Activated CD4-positive, alpha-beta T cell treated with anti-CD3 and anti-CD28 coated beads for 36 hours (primary cell): ENCODE results near the gene TIAM1. TPM values are rescaled to one million over a fixed set of nuclear protein-coding genes. Genes with fewer than 3 reads are reported as not detected.
A peak's percentile ranks its signal among the peaks of the same experiment; 100 is the strongest.

ENCODE experiments used
- ATAC-seq: fragments of 200-7000 bp; cut with Tn5 transposase; one replicate; pipeline ENCODE4 v1.10.0; 2021; ENCODE audit warnings: mild to moderate bottlenecking, moderate library complexity
- CTCF ChIA-PET: fragments of 350-600 bp; sonication (Branson Sonifier 250); formaldehyde crosslinking; loops from one replicate; lab custom pipeline; 2021; ENCODE audit warnings: antibody characterized with exemption; lab: Charles Lee
- POLR2A ChIA-PET: fragments of 350-600 bp; sonication (Branson Sonifier 250); formaldehyde crosslinking; loops from one replicate; lab custom pipeline; 2021; ENCODE audit warnings: antibody characterized with exemption, inconsistent platforms; lab: Charles Lee
- DNase-seq: peaks from one replicate; pipeline ENCODE4 v3.0.0-alpha.2; 2020
- H3K27ac Mint-ChIP-seq: one replicate; pipeline ENCODE4 v1.8.0; 2021; ENCODE audit warnings: mixed read lengths
- H3K27me3 Mint-ChIP-seq: one replicate; pipeline ENCODE4 v1.8.0; 2021; ENCODE audit warnings: mixed read lengths
- H3K36me3 Mint-ChIP-seq: one replicate; pipeline ENCODE4 v1.8.0; 2021; ENCODE audit warnings: low read depth, mixed read lengths
- H3K4me1 Mint-ChIP-seq: one replicate; pipeline ENCODE4 v1.8.0; 2021; ENCODE audit warnings: mixed read lengths
- H3K4me3 Mint-ChIP-seq: one replicate; pipeline ENCODE4 v1.8.0; 2021; ENCODE audit warnings: mild to moderate bottlenecking, moderate library complexity, mixed read lengths
- H3K9me3 Mint-ChIP-seq: one replicate; pipeline ENCODE4 v1.8.0; 2021; ENCODE audit warnings: low read depth, mixed read lengths
- intact Hi-C, 2 experiments: fragments of 100-400 bp; cut with DNase I in 1 of 2; cut with micrococcal nuclease in 1 of 2; formaldehyde crosslinking; loops; one replicate each; pipeline versions ENCODE4 v1.14.2 to v1.15.1; 2022 to 2024; cut with DNase I, micrococcal nuclease
- total RNA-seq, 2 experiments: library from RNA; stranded (reverse); gene quantifications; one replicate each; pipeline ENCODE4 v1.2.3, GENCODE V29; 2021

The TIAM1 gene
- total RNA-seq, 2 experiments from 2014 or later: 60.7 to 72.6 TPM

DNA sequence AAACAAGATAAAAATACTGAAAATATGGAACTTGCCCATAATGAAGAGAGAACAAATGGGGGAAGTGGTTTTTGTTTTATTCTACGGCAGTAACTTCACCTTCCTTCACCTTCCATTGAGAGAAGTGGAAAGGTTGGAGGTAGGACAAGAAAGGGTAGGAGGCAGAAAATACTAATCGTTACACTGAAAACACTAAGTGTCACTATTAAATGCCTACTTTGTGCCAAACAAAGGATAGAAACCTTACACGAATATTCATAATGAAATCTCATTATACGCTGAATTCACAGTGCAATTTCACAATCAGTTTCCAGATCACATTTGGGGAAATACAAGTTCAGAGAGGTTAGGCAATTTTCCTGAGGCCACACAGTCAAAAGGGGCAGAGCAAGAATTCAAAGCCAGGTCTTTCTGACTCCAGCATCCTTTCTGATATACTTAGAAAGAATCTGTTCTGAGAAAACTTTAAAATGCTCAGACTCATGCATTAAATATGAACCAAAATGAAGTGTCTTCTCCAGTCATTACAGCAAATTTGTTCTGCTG lies 3.0 kb downstream of the TIAM1 start:
- H3K4me3 Mint-ChIP-seq: peak overlapping the region; percentile 61
- peaks cover 29% of the 10 kb centered on the region for H3K36me3 Mint-ChIP-seq
- peak overlapping the region; percentile 89 for H3K27ac Mint-ChIP-seq
- ATAC-seq (peak; percentile 57), DNase-seq (peak; percentile 53)
- ChIA-PET CTCF (no interaction called here), POLR2A (interaction anchor here (0.6 kb wide), 1 partner anchor 24 kb away, joined by 3 read pairs; no protein-coding TSS in a partner anchor)
- intact Hi-C loops: loop anchor here (1.0 to 2.0 kb wide), 7 partner anchors 13 to 218 kb away; no protein-coding TSS in a partner anchor
- no peaks in the 10 kb centered on the region for H3K9me3 Mint-ChIP-seq
- H3K4me1 Mint-ChIP-seq: peaks cover 64% of the 10 kb centered on the region
- H3K27me3 Mint-ChIP-seq: peaks cover 5% of the 10 kb centered on the region

DNA sequence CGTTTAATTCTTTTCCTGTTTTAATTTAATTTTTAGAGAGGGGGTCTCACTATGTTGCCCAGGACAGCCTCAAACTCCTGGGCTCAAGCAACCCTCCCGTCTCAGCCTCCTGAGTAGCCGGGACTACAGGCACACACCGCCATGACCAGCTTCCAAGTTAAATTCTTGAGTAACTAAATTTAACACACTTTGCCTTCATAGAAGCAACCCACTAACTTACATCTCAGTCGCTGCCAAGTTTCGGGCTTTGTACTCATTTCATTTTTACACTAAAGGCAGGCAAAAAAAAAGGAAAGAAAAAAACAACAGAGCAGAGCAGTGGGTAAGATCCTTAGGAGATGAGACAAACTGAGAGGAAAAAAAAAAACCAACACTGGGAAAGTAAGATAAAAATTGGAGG lies 3.5 kb downstream of the TIAM1 start:
- Mint-ChIP-seq H3K4me1 (peaks cover 69% of the 10 kb centered on the region), H3K36me3 (peaks cover 31% of the 10 kb centered on the region), H3K27ac (peak overlapping the region; percentile 89), H3K4me3 (peak overlapping the region; percentile 61), H3K9me3 (no peaks in the 10 kb centered on the region), H3K27me3 (peaks cover 5% of the 10 kb centered on the region)
- POLR2A ChIA-PET: interaction anchor here (0.6 kb wide), 1 partner anchor 24 kb away, joined by 3 read pairs; no protein-coding TSS in a partner anchor
- intact Hi-C loops: loop anchor here (2.0 kb wide), 2 partner anchors 146 to 218 kb away; no protein-coding TSS in a partner anchor
- peak; percentile 32 for DNase-seq
- no peak for ATAC-seq
- CTCF ChIA-PET: interaction anchor here (1.2 kb wide), 1 partner anchor 219 kb away, joined by 3 read pairs; no protein-coding TSS in a partner anchor

DNA sequence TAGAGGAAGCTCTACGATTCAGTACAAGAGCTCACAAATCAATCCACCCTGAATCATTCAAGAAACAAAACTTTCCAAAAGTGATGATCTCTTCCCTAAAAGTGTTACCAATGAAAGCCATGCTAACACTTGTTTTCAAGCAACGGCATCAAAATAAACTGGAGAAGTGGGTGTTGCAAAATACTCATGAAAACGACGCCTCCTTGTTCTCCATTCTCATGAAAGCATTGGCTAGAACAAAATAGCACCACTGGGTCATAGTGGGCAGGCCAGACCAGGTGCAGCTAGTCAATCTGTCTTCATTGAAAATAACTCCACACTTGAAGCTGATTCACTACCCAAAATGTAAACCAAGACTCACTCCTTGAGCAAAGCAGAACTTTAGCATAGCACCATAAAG lies 4.3 kb downstream of the TIAM1 start:
- H3K9me3 Mint-ChIP-seq: no peaks in the 10 kb centered on the region
- H3K27me3 Mint-ChIP-seq: peaks cover 5% of the 10 kb centered on the region
- DNase-seq (no peak), ATAC-seq (peak; percentile 7)
- peaks cover 33% of the 10 kb centered on the region for H3K36me3 Mint-ChIP-seq
- intact Hi-C loops: loop anchor here (2.0 kb wide), 2 partner anchors 145 to 219 kb away; no protein-coding TSS in a partner anchor
- ChIA-PET CTCF (interaction anchor here (1.1 to 1.2 kb wide), 2 partner anchors 220 to 240 kb away, joined by 3 to 5 read pairs; no protein-coding TSS in a partner anchor), POLR2A (interaction anchor here (0.6 to 1.0 kb wide), 3 partner anchors 13 to 109 kb away, joined by 3 to 10 read pairs (median 9); no protein-coding TSS in a partner anchor)
- peak overlapping the region; percentile 5 for H3K4me3 Mint-ChIP-seq
- H3K4me1 Mint-ChIP-seq: peaks cover 72% of the 10 kb centered on the region
- peak overlapping the region; percentile 69 for H3K27ac Mint-ChIP-seq

DNA sequence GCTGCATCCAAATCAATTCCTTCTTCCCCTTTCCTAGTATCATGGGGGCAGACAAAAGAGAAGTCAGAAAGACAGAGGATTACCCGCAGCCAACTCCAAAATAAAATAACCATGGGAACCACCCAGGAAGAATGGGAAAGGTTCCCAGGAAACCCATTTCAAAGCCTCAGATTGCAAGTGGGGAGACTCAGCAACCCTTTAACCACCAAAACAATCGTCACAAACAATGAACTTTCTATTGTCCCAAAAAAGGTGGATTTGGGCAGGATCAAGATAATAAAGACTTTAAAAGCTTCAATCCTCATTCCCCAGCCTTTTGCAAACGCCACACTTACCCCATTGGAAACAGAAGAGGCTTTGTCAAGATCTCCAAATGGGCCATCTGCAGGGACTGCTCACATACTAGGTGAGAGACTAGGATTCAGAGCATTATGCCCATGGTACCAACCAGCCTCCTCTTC lies 5.1 kb downstream of the TIAM1 start:
- CTCF ChIA-PET: interaction anchor here (1.1 to 1.2 kb wide), 2 partner anchors 220 to 239 kb away, joined by 3 to 5 read pairs; no protein-coding TSS in a partner anchor
- POLR2A ChIA-PET: interaction anchor here (1.0 kb wide), 2 partner anchors 12 to 16 kb away, joined by 9 to 10 read pairs; no protein-coding TSS in a partner anchor

DNA sequence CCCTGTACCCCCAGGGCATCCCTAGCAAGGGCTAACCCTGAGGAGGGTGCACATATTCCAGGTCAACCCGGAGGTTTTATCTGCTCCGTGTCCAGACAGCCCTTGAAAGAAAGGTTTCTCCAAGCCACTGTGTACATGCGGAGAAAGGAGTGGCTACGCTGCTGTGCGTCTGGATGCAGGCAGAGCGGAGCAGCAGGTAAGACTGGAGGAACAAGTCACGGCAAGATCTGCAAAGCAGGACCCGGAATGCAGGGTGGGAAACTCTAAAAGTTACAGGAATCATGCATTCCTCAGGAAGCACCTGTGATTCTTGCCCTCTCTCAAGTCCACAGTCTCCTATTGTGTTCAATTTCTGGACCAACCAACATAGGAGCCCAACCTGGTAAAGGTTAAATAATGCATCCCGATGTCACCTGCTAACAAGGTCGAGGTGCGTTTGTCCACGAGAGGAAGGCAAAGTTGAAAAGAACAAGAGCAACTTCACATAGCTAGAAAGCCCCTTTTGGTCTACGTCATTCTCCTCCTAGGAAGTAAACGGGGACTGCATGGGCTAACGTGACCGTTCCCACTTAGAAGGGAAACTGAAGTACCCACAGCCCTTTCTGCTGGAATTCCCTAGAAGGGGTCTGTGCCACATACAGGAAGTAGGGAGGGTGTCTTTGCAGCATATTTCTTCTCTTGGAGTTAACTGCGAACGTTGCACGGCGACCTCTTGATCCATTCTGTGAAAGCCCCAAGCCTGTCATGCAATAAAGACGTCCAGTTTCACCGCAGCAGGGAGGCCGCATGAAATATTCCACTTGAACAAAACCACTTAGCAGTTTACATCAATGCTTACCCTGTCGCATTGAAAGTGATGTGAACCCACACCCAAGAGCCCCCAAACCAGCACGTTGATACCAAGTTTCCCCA lies 5.8 kb downstream of the TIAM1 start:
- Mint-ChIP-seq H3K9me3 (no peaks in the 10 kb centered on the region), H3K27me3 (peaks cover under 1% of the 10 kb centered on the region), H3K4me1 (peaks cover 71% of the 10 kb centered on the region), H3K4me3 (no peak overlapping the region), H3K36me3 (peaks cover 43% of the 10 kb centered on the region), H3K27ac (no peak overlapping the region)
- POLR2A ChIA-PET: no interaction called here
- DNase-seq (no peak), ATAC-seq (no peak)
- intact Hi-C loops: no loop called here
- CTCF ChIA-PET: no interaction called here

More for the DNA sequence above, 5.1 kb downstream of the TIAM1 start:
- intact Hi-C loops: no loop called here
- Mint-ChIP-seq H3K9me3 (no peaks in the 10 kb centered on the region), H3K4me1 (peaks cover 70% of the 10 kb centered on the region), H3K27ac (no peak overlapping the region), H3K36me3 (peaks cover 41% of the 10 kb centered on the region), H3K4me3 (no peak overlapping the region), H3K27me3 (peaks cover 2% of the 10 kb centered on the region)
- ATAC-seq: no peak
- DNase-seq: no peak

DNA sequence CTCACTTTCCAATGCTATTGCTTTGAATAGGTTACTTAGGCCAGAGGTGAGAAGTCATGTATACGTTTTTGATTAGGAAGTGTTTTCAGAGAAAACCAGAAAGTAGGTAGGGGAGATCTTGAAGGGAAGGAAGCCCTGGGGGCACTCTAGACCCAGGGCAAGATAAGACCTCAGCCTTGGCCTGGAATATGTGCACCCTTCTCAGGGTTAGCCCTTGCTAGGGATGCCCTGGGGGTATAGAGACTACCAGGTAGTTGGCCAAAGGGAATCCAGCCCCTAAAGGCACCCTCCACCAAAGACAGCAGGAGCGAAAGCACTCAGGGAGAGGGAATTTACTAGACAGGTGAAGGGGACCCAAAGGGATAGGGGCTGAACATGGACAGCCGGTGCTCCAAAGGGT lies 7.0 kb downstream of the TIAM1 start:
- CTCF ChIA-PET: interaction anchor here (1.3 to 1.5 kb wide), 2 partner anchors 10 to 138 kb away, joined by 3 to 7 read pairs; no protein-coding TSS in a partner anchor
- no peak for DNase-seq
- Mint-ChIP-seq H3K4me1 (peaks cover 73% of the 10 kb centered on the region), H3K4me3 (no peak overlapping the region), H3K27me3 (no peaks in the 10 kb centered on the region), H3K9me3 (no peaks in the 10 kb centered on the region), H3K27ac (no peak overlapping the region), H3K36me3 (peaks cover 47% of the 10 kb centered on the region)
- POLR2A ChIA-PET: no interaction called here
- no peak for ATAC-seq
- intact Hi-C loops: no loop called here

DNA sequence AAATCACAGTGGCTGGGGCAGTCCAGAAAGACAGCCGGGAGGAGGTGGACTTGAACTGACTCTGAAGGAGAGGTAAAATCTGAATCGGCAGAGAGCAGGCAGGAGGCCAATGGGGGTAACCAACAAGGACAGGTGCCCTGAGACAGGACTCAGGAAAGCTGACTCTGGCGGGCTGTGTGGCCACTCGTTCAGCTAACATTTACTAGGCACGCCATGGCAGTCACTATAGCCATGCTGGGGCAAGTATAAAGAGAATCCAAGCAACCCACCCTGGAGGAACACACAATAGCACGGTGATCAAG lies 7.4 kb downstream of the TIAM1 start:
- Mint-ChIP-seq H3K9me3 (no peaks in the 10 kb centered on the region), H3K27ac (peak overlapping the region; percentile 71), H3K4me3 (no peak overlapping the region), H3K27me3 (no peaks in the 10 kb centered on the region), H3K4me1 (peaks cover 77% of the 10 kb centered on the region), H3K36me3 (peaks cover 49% of the 10 kb centered on the region)
- ChIA-PET CTCF (interaction anchor here (0.7 to 1.5 kb wide), 3 partner anchors 10 to 138 kb away, joined by 3 to 7 read pairs (median 3); no protein-coding TSS in a partner anchor), POLR2A (no interaction called here)
- ATAC-seq (no peak), DNase-seq (peak; percentile 7)
- intact Hi-C loops: loop anchor here (1.0 kb wide), 2 partner anchors 10 to 18 kb away; no protein-coding TSS in a partner anchor

DNA sequence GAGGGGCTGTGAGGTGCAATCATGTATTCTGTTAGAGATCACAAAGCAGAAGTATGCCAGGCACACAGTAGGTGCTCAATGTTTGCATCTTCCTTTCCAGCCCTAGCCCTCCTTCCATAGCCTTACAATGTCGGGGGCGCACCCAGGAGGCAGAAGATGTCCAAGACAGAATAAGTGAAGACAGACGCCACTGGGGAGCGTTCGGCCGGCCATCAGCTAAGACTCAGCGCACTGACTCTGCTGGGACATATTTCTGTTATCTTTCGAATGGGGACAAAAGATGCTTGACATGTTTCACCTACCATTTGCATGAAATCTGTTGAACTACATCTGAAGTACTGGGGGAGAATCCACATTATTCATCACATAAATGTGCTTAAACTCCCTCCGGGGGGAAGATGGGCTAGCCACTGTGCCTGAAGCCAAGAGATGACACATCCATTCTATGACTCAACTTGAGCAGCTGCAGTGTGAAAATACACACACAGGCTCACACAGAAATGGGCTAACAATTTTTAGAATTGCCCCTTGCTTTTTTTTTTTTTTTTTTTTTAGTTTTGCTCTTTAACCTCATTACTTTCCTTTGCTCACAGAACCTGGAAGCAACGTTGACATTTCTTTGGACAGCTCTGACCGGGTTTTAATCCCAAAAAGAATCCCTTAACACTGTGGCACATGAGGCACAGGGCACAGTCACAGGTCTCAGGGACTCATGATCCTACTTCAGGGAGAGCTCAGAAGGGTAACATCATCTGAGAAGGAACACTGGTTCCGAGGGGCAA lies 7.9 kb downstream of the TIAM1 start:
- H3K4me3 Mint-ChIP-seq: no peak overlapping the region
- POLR2A ChIA-PET: interaction anchor here (0.6 kb wide), 2 partner anchors 10 to 223 kb away, joined by 4 to 6 read pairs; no protein-coding TSS in a partner anchor
- H3K9me3 Mint-ChIP-seq: no peaks in the 10 kb centered on the region
- ATAC-seq: peak; percentile 81
- CTCF ChIA-PET: interaction anchor here (0.7 to 1.5 kb wide), 3 partner anchors 9 to 137 kb away, joined by 3 to 7 read pairs (median 3); no protein-coding TSS in a partner anchor
- DNase-seq: peak; percentile 70
- intact Hi-C loops: loop anchor here (1.0 kb wide), 2 partner anchors 10 to 18 kb away; no protein-coding TSS in a partner anchor
- H3K4me1 Mint-ChIP-seq: peaks cover 73% of the 10 kb centered on the region
- no peaks in the 10 kb centered on the region for H3K27me3 Mint-ChIP-seq
- peaks cover 53% of the 10 kb centered on the region for H3K36me3 Mint-ChIP-seq
- peak overlapping the region; percentile 71 for H3K27ac Mint-ChIP-seq

DNA sequence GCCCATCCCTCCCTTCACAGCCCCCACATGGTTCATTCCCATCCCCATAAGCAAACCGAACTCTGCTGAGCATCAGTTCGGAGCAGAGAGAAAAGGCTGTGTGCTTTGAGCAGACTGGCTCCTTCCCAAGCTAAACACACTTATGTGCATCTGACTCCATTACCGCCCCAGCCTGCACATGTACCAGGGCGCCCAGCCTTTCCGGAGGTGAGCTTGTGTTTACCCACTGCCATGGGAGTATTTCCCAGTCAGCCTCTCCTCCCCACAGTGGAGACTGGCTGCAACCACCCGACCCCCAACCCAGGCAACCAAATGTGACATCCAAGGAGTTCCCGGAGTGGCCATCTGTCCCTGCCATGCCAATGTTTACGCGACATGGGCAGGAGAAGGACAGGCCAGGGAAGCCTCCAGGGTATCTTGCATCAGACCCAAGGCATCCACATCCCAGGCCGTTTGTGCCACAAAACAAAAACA lies 9.4 kb downstream of the TIAM1 start:
- CTCF ChIA-PET: interaction anchor here (0.6 kb wide), 1 partner anchor 41 kb away, joined by 3 read pairs; no protein-coding TSS in a partner anchor
- H3K4me3 Mint-ChIP-seq: no peak overlapping the region
- H3K9me3 Mint-ChIP-seq: peaks cover 4% of the 10 kb centered on the region
- H3K27me3 Mint-ChIP-seq: no peaks in the 10 kb centered on the region
- intact Hi-C loops: no loop called here
- H3K4me1 Mint-ChIP-seq: peaks cover 58% of the 10 kb centered on the region
- H3K27ac Mint-ChIP-seq: no peak overlapping the region
- no peak for DNase-seq
- peaks cover 63% of the 10 kb centered on the region for H3K36me3 Mint-ChIP-seq
- no peak for ATAC-seq
- POLR2A ChIA-PET: interaction anchor here (1.6 kb wide), 1 partner anchor 20 kb away, joined by 4 read pairs; no protein-coding TSS in a partner anchor

DNA sequence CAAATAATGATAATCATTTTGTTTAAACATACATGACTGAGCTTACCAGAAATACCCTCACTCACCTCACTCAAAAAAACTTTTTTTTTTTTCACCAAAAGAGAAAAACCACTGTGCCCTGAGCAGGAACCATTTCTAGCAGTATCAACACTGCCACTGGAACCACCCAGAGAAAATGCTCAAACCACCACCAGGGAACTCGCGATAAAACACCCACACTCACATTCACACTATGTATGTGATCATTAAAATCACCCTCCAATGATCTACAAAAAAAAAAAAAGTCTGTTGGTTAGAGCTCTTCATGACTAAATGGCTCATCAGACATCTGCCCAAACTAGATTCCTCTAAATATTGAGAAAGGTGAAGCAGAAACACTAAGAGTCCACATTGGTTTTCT lies 11.5 kb downstream of the TIAM1 start:
- Mint-ChIP-seq H3K9me3 (peaks cover 5% of the 10 kb centered on the region), H3K36me3 (peaks cover 59% of the 10 kb centered on the region)

More for the DNA sequence above, 11.5 kb downstream of the TIAM1 start:
- intact Hi-C loops: no loop called here
- H3K4me3 Mint-ChIP-seq: no peak overlapping the region
- ChIA-PET CTCF (interaction anchor here (1.2 kb wide), 2 partner anchors 15 to 150 kb away, joined by 3 to 6 read pairs; no protein-coding TSS in a partner anchor), POLR2A (interaction anchor here (0.6 kb wide), 1 partner anchor 14 kb away, joined by 4 read pairs; no protein-coding TSS in a partner anchor)
- peak; percentile 20 for DNase-seq
- peaks cover 54% of the 10 kb centered on the region for H3K4me1 Mint-ChIP-seq
- H3K27ac Mint-ChIP-seq: peak overlapping the region; percentile 40
- no peaks in the 10 kb centered on the region for H3K27me3 Mint-ChIP-seq
- ATAC-seq: peak; percentile 50
